Amygdala (tissue), 56 donors: Measurements from ENCODE around the gene CCDC148.

Experiments
- DNase-seq, 56 donors: peaks; one replicate each; lab custom pipeline; 2025; lab: John Stamatoyannopoulos, UW

Gene CCDC148

DNA sequence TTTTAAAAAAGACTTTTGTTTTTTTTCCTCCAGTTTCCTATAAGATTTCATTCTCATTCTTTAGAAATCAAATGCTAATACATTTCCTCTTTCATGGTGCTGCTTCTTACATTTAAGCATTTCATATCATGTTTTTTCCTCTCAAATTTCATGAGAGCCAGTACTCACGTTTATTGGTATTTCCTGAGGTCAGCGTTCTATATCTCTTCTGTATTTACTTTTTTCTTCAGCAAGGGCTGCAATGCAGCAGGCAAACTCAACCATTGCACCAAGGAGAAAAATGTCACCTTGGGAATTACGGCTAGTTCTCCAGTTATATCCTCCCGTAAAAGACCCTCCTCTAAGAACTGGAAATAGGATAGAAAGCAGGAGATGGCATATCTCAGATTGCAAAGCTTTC, 322.5 kb downstream of the CCDC148 start:
- DNase-seq = no peak

DNA sequence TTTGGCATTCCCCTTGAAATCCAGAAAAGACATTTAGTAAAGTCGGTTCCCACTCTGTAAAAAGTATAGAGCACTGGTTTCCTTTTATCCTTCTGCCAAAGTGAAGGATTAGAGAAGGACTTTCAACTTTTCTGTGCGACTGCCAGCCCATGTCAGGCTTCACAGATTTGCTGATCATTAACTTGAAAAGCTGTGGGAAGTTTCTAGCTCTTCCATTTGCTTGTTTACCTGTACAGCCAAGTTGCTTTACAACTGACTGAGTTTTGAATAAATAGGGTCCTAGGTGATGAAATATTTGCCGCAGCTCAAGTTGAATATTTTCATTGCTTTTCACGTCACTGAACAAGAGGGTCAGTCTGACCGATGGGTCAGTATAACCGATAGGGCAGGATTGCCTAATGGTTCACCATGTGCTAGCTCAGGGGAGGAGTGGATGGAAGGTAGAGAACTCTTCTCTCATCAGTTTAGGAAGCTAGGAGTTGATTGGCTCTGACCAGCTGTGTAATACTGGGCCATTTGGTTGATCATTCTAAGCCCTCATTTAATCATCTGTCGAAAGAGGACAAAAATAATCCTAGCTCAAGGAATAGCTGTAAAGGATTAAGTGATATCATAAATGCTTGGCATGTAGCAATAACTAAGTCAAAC, 324.5 kb downstream of the CCDC148 start:
- DNase-seq = no peak

- no peak for DNase-seq
Observed at GRCh38 chr2:158131483-158131912, 325.1 kb downstream of the CCDC148 start.

- DNase-seq = no peak
Observed at GRCh38 chr2:158130832-158131473, 325.6 kb downstream of the CCDC148 start.

DNA sequence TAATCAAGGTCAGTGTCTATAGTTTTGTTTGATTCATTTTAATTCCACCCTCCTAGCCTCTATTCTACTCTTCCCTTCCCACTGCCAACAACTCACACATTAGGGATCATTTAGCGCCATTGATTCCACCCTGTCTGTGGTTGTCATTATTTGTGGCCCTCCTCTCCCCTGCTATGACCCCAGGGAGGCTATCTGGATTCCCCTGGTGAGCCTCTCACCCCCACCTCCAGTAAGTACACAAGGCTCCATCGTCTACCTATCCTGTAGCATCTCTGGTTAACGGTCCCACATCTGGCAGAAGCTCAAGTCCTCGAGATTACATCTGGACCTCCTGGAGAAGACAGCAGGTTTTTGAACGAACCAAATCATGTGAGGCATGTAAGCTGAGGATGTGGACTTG, 327.5 kb downstream of the CCDC148 start:
- DNase-seq = no peak

DNA sequence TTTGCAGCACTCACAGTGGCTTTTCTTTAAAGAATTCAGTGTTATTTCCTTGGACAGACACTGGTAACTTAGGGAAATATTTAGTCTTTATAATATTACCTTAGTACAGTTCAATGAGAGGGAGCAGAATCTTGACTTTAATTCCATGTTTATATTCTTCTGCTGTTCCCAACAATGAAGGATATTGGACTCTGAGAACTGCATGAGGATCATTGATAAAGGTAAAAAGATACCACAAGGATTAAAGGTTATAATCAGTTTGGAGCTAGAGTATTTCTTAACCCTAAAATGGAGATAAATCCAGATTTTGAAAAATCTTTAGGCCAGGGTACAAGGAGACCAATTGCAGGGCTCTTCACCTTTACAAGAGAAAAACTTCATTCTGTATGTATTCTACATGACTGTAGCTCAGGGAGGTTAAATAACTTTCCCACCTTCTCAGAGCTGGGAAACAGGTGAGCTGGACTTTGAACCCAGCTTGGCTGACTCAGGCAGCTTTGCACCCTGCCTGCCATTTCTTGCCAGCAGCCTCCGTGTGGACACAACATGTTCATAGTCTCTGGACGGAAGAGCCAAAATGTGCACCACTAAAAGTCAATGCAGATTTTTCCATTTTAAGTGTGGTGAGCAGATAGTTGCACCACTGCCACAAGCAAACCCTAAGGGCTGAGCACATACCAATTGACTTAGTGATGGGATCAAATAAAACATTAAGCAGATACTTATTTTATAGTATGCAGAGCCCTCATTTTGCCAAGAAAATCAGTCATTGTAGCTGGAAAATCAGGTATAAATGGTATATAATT, 328.2 kb downstream of the CCDC148 start:
- DNase-seq = no peak

- no peak for DNase-seq
Observed at GRCh38 chr2:158127380-158127804, 329.2 kb downstream of the CCDC148 start.

- DNase-seq = no peak
Observed at GRCh38 chr2:158125756-158126498, 330.6 kb downstream of the CCDC148 start.

GRCh38 chr2:158124896-158125295, 331.7 kb downstream of the CCDC148 start:
- no peak for DNase-seq
